ELR (cell line): Measurements from ENCODE around the gene OSTM1.

Source experiments
- DNase-seq: peaks from one replicate; pipeline ENCODE4 v3.0.0-alpha.2; 2015; ENCODE audit warnings: low read depth

The OSTM1 gene

DNA sequence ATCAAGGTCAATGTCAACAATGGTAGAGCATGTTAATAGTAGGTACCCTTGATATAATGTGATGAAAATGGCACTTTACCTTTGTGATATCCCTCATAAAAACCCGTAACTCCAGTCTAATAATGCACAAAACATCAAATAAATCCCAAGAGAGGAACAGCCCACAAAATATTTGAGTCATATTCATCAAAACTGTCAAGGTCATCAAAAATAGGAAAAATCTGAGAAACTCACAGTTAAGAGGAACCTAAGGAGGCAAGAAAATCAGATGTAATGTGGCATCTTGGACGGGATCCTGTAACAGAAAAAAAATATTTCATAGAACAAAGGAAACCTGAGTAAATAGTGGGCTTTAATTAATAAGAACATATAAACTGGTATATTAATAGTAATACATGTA is 25.5 kb upstream of the OSTM1 start:
- DNase-seq = no peak

DNA sequence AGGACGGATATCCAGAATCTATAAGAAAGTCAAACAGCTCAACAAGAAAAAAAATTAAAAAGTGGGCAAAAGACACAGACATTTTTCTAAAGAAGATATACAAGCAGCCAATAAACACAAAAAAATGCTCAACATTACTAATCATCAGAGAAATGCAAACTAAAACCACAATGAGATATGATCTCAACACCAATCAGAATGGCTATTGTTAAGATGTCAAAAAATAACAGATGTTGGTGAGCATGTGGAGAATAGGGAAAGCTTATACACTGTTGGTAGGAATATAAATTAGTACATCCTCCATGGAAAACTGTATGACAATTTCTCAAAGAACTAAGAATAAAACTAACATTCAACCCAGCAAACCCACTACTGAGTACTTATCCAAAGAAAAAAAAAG is 23.3 kb upstream of the OSTM1 start:
- DNase-seq = peak; percentile 50

DNA sequence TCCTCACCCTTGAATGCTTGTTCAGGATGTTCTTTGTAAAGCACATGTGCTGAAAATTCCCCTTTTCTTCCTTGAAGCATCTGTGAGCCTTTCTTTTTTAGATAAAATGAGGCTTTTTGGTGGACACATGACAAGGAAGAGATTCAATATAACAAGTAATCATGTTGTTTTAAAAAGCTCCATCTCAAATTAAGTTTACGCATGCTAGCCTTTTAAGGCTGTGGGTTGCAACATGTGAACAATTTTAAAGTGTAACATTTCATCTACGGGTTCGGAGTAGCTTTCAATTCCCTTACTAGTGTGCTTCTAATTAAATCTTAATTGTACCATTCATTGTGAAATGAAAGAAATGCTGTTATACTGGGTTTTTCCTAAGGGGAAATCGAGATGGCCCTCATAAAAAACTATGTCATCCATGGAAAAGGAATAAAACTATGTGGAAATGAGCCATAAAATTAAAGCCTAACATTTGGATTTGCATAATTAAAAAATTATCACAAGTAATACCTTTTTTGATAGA is 19.3 kb upstream of the OSTM1 start:
- no peak for DNase-seq

DNA sequence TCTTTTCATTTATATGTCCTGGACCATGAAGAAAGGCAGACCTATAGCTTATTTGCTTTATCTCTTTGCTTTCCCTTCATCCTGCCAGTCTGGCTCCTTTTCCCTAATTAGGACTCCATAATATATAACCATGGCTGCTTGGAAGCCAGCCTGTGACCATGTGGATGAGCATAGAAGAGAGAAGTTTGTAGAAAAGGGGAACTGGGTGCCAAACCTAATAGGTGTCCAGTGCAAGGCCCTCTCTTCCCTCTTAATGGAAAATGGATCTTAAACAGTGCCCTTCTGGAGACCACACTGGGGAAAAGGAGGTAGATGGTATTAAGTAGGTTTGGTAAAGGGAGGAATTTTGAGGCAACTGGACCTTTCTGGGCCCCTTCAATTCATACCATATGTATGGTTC is 16.7 kb upstream of the OSTM1 start:
- DNase-seq = no peak

DNA sequence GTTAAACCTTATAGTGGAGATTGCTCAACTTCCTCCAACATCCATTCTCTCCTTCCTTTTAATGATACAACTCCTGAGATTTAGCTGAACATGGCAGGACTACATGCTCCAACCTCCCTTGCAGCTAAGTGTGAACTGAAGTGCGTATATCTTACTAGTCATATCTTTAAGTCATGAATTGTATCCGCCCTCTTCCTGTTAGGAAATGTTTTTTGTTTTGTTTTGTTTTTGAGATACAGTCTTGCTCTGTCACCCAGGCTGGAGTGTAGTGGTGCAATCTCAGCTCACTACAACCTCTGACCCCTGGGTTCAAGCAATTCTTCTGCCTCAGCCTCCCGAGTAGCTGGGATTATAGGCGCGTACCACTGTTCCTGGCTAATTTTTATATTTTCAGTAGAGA is 8.8 kb upstream of the OSTM1 start:
- DNase-seq = peak; percentile 6

DNA sequence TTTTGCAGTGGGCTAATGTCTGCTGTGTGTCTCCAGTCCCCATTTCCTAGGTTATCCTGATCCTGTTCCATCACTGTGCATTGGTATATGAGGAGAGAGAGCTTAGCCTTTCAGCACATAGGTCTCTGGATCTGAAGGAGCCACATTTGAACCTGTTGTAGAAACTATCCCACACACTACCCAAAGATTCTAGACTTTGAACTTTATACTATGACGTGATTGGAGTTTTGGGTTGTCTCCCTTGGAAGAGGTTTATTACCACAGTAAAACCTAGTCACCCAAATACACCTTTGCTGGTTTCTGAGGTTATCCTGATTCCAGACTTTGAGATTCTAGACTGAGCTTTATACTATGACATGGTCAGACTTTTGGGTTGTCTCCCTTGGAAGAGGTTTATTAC is 8.0 kb upstream of the OSTM1 start:
- no peak for DNase-seq

DNA sequence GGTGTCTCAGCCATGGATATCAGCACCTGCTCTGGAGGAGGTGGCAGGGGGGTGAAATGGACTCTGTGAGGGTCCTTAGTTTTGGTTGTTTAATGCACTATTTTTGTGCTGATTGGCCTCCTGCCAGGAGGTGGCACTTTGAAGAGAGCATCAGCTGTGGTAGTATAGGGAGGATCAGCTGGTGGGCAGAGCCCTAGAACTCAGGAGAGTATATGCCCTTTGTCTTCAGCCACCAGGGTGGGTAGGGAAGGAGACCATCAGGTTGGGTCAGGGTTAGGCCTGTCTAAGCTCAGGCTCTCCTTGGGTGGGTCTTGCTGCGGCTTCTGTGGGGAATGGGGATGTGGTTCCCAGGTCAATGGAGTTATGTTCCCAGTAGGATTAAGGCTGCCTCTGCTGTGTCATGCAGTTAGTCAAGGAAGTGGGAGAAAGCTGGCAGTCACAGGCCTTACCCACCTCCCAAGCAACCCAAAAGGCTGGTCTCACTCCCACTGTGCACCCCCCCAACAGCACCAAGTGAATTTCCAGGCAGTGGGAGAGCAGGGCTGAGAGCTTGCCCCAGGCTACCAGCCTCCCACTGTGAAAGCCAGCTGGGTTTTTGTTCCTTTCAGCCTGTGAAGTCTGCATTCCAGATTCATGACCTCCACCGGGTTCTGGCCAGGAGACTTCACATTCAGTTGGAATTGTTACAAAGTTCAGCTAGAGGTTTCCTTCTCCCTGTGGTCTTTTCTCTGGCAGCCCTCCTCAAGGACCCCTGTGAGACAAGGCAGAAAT is 5.7 kb upstream of the OSTM1 start:
- peak; percentile 67 for DNase-seq

DNA sequence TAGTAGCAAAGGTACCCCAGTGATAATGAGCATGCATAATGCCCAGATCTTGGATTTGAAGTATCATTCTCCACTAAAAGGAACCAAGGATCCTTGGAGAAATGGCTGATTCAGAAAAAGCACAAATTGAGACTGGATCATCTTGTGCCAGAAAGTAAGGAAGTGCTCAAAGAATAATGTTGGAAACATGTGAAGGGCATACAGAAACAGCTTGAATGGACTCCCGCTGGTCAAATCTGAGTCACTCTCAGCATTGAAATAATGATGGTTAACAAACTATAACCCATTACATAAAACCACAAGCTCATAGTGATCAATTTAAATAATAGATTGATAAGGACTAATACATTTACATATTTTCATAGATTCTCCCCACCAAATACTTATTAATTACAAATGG is 3.6 kb upstream of the OSTM1 start:
- DNase-seq = no peak

DNA sequence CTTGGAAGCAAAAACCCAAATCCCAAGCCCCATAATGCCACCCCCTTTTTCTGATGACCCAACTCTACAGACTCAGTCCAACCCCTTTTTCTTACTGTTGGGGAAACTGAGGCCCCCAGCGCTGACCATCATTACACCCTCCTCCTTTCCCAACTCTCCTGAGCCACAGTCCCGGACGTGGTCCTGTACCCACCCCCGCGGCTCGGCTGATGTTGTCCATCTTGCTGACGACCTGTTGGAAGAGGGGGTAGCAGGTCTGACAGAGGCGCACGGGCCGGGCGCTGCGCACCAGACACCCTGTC is 533 bp downstream of the OSTM1 start:
- no peak for DNase-seq

DNA sequence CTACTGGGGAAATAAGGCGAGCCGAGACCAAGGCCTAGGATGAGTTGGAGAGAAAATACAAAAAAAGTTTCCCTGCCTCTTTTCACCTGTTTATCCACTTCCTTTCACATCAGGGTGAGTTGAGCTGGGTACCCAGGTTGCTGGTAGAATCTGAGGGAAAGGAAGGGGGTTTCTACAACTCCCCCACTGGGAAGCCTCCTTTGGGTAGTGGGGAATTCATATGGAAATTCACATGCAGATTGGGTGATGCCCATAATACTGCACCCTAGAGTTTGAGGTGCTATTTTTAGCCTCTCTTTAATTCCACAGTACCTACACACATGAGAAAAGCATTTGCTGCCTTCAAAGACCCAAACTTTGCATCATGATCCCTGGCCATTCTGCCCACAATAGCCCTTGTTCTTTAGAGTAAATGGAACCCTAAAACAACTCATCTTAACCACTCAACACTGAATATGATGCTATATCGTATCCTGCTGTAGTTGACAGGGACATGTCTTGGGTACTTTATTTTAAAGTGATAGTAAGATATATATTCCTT is 2.7 kb downstream of the OSTM1 start:
- no peak for DNase-seq

DNA sequence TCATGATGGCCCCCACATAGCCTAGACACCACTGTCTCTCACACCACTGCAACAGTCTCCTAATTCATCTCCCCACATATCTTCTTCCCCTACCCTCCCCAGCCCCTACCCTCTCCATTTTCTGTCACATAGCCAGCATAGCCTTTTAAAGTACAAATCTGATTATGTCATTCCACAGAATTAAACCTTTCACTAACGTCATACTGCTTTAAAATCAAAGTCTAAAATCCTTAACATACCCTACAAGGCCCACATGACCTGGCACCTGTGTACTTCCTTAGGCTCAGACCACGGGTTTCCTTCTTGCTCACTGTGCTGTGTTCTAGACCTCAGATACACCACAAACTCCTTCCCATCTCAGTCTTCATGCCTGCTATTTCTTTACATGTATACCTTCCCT is 5.9 kb downstream of the OSTM1 start:
- no peak for DNase-seq

DNA sequence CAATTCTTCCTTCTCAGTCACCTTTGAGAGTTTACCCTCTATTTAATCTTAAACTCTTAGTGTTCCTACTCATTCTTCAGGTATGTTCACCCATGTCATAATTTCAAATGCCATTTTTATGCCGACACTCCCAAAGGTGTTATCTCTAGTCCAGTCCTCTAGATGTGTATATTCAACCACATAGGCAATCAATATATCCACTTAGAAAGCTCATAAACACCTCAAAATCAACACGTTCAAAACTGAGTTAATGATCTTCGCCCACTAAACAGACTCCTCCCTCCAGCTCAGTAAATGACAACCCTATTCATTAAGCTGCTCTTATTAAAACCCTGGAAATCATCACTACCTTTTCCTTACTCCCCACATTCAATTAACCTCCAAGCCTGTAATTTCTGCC is 6.4 kb downstream of the OSTM1 start:
- no peak for DNase-seq

DNA sequence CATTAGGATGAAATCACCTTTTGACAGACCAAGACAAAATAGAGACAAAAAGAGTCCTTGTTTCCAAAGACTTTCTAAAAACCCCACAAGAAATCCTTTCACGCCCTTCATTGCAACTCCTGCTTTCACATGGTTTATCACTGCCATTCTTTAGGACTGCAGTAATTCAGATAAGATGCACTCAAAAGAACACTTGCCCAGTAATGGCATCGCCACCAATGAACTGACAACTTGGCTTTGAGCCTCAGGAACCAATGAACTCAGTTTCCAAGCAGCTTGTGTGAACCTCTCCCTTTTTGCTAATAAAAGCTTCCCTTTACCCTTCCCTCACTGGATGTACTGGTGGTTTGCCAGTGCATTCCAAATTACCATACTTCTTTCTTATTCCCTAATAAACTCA is 21.8 kb downstream of the OSTM1 start:
- DNase-seq = no peak

DNA sequence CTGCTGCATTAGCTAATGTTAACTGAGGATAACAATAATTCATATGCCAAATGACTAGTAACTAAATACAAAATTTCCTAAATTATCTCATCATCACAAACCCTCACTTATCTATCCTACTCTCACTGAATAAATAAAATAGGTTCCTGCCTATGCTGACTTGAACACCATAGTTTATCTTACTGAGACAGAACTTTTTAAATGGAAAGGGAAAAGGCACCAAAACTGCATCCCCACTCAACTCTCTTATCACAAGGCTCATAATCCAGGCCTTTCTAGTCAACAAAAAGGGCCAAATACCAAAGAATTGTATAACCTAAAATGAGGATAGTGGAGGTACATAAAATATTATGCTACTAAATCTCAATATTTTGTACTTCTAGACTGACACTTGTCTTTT is 23.1 kb downstream of the OSTM1 start:
- no peak for DNase-seq

DNA sequence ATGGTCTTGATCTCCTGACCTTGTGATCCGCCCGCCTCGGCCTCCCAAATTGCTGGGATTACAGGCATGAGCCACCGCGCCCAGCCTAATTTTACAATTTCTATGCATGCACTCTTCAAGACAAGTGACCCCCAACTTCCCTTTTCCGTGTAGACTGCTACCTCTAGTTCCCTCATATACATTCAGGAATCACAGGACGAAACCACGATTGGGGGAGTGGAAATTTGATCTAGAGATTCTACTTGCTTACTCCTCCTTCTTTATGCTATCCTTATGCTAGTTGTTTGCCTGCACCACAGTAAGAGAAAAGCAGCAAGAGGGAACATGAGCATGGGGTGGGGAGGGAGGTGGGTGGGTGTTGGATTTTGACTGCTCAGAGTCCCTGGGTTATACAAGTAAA is 34.9 kb downstream of the OSTM1 start:
- DNase-seq = no peak

DNA sequence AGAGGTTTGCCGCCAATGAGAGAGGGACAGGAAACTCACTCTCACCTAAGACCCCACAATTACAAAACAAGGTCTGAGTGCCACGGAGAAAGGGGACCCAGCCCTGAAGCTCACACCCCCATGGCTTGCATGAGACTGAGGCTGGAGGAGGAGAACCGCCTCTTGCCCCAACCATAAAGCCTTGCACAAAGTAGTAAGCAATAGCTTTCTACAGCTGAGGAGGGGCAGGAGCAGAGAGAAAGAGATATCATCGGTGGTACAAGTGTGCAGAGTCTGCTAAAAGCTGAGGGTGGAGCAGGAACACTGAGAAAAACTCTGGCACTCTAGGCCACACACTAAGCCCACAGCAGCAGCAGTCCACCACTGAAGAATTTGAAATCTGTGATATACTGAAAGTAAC is 37.7 kb downstream of the OSTM1 start:
- no peak for DNase-seq

DNA sequence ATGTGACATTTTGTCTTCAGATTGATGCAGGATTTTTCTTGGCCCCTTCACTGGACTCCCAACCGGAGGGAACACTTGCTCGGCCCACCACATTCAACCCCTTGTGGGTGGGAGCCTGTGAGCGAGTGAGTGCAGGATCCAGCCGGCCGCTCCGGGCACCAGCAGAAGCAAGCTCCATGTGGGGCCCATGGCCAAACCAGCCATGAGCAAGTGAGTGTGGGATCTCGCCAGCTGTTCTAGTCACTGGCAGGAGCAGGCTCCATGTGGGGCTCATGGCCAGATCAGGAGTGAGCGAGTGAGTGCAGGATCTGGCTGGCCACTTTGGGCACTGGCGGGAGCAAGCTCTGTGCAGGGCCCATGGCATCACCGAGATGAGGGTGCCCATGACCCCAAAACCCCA is 42.6 kb downstream of the OSTM1 start:
- no peak for DNase-seq

DNA sequence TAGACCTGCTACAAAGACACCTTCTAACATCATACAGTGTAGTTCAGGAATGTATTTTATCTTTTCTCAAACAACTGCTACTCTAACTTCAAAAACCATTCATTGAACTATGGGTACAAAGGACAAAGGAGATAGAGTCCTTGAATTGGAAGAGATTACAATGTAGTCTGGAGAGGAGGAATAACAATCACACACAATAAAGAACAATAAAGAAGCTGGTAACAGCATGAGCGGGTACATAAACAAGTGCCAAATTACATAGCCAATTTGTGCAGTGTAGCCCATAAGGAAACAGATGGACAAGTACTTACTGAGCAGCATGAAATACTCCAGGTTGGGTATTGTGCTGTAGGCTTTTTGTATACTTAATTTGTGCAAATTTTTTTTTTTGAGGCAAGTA is 44.3 kb downstream of the OSTM1 start:
- no peak for DNase-seq

DNA sequence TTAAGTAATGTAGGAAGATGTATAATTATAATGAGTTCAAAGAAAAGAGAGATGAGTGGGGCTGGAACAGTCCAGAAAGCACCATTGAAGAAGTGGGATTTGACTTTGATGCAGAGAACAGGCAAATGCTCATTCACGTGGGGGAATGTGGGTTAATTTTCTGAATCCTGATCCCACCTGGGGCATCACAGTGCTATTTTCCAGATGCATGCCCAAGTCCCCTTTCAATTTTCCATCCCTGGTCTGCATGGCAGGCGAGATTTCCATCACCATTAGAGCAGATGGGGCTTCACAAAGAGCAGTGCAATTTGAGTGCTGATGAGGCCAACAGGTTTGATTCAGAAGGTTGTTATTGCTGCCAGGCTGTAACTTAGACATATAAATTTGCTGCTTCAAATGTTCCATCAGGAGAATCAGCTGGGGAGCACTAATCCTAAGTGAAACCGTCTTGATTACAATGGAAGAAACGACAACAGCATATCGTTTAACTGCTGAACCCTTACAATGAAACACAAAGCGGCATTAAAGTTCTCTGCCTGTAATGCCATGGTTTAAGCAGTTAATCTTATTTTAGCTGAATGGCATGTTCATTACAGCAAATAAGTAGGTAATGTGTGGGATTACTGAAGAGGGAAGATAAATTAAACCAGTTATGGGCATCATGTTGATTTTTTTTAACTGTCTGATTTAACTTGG is 45.2 kb downstream of the OSTM1 start:
- DNase-seq = no peak

DNA sequence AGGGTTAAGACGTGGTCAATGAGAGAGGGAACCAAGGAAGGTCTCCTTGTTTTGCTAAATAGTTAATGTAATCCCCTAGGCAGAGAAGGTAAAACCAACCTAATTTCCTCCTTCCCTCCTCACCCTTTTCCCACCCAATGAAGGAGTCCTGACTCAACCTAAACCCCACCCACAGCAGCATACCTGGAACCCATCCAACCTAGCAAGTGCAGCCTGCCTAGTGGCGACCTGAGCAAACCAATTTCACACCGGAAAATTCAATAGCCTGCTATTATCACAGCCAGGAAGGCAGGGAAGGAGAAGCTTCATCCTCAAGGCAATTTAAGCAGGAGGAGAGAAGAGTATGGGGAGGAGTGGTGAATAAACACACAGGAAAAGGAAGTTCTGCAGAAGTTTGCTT is 46.9 kb downstream of the OSTM1 start:
- peak; percentile 19 for DNase-seq

DNA sequence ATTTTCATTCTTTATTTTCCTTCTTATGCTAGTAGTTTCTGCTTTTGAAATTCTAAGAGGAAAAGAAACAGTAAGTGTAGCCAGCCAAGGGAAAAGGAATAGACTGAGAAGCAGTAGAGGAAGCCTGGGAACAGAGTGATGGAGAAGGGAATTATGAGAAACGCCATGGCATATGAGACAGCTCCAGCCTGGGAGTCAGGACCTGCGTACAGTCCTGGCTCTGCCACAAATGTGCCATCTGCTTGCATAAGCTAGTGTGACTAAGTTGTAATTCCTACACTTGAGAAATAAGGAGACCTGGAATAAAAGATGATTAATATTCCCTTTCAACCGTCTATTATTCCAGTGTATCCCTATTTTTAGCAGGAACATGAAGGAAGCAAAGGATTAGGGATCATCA is 47.5 kb downstream of the OSTM1 start:
- no peak for DNase-seq

DNA sequence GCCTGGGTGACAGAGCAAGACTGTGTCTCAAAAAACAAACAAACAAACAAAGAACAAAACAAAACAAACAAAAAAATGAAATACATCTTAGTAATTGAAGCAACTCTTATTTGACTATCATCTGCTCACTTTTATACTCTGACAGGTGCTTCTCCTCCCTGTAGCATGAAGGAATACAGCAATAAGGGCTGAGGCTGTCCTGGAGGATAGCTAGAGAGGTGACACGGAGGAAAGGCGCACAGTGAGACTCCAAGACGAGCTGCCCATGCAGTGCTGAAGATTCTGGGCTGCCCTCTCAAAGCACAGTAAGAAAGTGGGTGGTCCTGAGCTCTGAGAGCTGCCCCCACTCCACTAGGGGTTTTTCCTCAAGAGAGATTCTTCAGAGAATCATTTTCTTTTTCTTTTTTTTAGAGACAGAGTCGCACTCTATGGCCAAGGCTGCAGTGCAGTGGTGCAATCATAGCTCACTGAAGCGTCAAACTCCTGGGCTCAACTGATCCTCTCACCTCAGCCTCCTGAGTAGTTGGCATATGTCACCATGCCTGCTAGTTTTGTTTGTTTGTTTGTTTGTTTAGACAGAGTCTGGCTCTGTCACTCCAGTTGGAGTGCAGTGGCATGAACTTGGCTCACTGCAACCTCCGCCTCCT is 50.0 kb downstream of the OSTM1 start:
- DNase-seq = no peak

DNA sequence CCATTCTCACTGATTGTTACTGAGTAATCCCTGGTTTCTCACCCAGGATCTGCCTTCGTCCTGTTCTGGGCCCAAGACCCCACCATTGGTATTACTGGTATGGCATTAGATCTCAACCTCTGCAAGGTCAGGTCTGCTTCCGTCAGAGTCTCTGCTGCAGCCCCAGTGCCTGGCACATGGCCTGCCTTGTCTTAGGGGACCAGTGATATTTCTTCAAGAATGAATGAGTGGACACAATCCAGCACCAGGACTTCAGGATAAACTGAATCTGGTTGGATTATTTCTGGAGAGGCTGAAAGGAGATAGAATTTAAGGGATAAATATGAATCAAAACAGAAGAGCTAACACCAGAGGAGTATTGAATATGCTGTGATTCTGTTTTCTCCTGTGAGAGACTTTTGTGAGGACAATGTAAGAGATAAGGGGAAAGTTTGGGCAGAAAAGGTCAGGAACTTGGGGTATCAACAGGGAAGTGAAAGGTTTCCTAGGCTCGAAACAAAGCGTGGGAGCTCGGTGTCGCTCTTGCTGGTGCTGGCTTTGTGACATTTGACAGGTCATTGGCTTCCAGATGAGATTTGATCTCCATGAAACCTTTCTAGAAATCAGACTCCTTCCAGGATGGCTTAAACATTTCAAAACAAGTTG is 53.9 kb downstream of the OSTM1 start:
- no peak for DNase-seq
